BLaER1 (cell line): ENCODE data around the gene RAB3B.
"Not testable (repeated sequence)": the region's sequence is repeated elsewhere in the genome, so short reads cannot be mapped to it uniquely, and the experiment has no call there.

Source experiments
- H3K27ac ChIP-seq: shearing (Covaris generic); formaldehyde crosslinking; 2 replicates; pipeline ENCODE4 v1.8.1; 2022
- H3K27me3 ChIP-seq: shearing (Covaris generic); formaldehyde crosslinking; 2 replicates; pipeline ENCODE4 v1.8.1; 2022
- H3K36me3 ChIP-seq: shearing (Covaris generic); formaldehyde crosslinking; 2 replicates; pipeline ENCODE4 v1.8.1; 2022
- H3K4me1 ChIP-seq: shearing (Covaris generic); formaldehyde crosslinking; 2 replicates; pipeline ENCODE4 v1.8.1; 2022
- H3K4me2 ChIP-seq: shearing (Covaris generic); formaldehyde crosslinking; 2 replicates; pipeline ENCODE4 v1.8.1; 2022
- H3K4me3 ChIP-seq: shearing (Covaris generic); formaldehyde crosslinking; 2 replicates; pipeline ENCODE4 v1.8.1; 2022
- H3K9ac ChIP-seq: shearing (Covaris generic); formaldehyde crosslinking; 2 replicates; pipeline ENCODE4 v1.8.1; 2022
- H3K9me3 ChIP-seq: shearing (Covaris generic); formaldehyde crosslinking; 2 replicates; pipeline ENCODE4 v1.8.1; 2022
- H4K20me1 ChIP-seq: shearing (Covaris generic); formaldehyde crosslinking; 2 replicates; pipeline ENCODE4 v1.8.1; 2022
- Cebpa-rat ChIP-seq: shearing (Covaris generic); IDR thresholded peaks from 2 replicates; pipeline ENCODE4 v1.8.1; 2022

RAB3B gene

DNA sequence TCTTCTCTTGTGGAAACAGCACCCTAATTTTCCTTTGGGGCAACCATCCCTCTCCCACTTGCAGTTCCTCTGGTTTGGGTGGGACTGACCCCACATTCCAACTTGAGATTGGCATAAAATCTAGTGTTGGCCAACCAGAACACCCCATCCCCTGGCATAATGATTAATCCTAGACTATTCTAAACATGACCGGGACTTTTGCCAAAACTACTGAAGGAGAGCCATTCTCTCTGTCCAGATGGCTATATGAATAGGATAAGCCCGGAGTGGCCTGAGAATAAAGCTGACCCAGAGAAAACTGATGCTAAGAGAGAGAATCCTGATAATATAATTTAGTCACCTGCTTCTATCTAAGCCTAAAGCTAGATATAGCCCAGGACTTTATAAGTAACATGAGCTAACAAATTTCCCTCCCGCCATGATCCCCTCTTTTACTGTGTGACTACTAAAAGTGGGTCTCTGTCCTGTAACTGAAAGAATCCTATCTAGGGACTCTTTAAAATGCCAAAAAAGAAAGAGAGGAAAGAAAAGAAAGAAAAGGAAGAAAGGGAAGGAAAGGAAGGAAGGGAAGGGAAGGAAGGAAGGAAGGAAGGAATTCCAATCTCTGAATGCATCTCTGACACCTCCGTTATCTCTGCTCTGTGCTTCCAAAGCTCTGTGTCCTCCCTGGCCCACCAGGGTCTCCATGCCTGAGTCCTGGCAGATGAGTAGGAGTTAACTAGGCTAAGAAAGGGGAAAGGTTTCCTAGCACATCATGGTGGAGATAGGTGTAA lies 84.0 kb downstream of the RAB3B start:
- Histone ChIP-seq H3K9me3 (peaks cover 20% of the 10 kb centered on the region), H3K4me3 (no peak overlapping the region), H3K4me2 (peak overlapping the region; percentile 38)

DNA sequence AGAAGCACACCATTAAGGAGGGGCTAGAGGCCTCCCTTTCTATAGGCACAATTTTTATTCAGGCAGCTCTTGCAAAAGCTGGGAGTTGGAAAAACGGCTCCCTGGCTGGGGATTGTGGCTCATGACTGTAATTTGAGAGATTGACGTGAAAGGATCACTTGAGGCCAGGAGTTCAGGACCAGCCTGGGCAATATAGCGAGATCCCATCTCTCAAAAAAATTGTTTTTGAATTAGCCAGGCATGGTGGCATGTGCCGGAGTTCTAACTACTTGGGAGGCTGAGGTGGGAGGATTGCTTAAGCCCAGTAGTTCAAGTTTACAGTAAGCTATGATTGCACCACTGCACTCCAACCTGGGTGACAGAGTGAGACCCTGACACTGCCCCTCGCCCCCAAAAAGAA lies 88.0 kb downstream of the RAB3B start:
- H3K9me3 ChIP-seq, result peaks cover 20% of the 10 kb centered on the region
- TF ChIP-seq Cebpa-rat, result no peak

More for the DNA sequence above, 84.0 kb downstream of the RAB3B start:
- H3K27ac ChIP-seq, result 0 out of 2 replicates have a peak overlapping the region, but pooled peaks have one; percentile 25
- H4K20me1 ChIP-seq, result no peaks in the 10 kb centered on the region
- H3K36me3 ChIP-seq, result no peaks in the 10 kb centered on the region
- no peaks in the 10 kb centered on the region for H3K27me3 ChIP-seq
- no peak overlapping the region for H3K9ac ChIP-seq
- H3K4me1 ChIP-seq, result peaks cover 24% of the 10 kb centered on the region
- TF ChIP-seq Cebpa-rat, result no peak

DNA sequence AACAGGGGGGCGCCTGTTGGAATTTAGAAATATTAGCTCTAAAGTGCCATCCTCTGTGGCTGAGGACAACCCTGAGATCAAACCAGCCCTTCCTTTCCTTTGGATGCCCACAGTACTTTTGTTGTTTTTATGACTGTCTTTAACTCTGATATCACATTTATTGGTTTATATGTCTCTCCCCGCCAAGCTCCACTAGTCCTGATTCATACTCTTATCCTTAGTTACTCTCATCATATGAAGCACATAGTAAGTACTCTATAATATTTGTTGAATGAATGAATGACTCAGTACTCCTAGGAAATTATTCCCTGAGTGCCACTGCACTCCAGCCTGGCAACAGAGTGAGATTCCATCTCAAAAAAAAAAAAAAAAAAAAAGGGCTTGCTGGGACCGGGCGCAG lies 89.3 kb downstream of the RAB3B start:
- H3K9ac ChIP-seq, result no peak overlapping the region
- no peaks in the 10 kb centered on the region for H3K4me1 ChIP-seq
- H3K9me3 ChIP-seq, result peaks cover 9% of the 10 kb centered on the region
- H3K27me3 ChIP-seq, result no peaks in the 10 kb centered on the region
- no peaks in the 10 kb centered on the region for H4K20me1 ChIP-seq
- no peak overlapping the region for H3K4me2 ChIP-seq
- TF ChIP-seq Cebpa-rat, result no peak
- H3K27ac ChIP-seq, result no peak overlapping the region
- H3K36me3 ChIP-seq, result no peaks in the 10 kb centered on the region
- H3K4me3 ChIP-seq, result no peak overlapping the region

More for the DNA sequence above, 88.0 kb downstream of the RAB3B start:
- no peaks in the 10 kb centered on the region for H3K27me3 ChIP-seq
- H3K4me1 ChIP-seq, result peaks cover 7% of the 10 kb centered on the region
- H4K20me1 ChIP-seq, result no peaks in the 10 kb centered on the region
- no peak overlapping the region for H3K27ac ChIP-seq
- no peak overlapping the region for H3K4me3 ChIP-seq
- H3K9ac ChIP-seq, result no peak overlapping the region
- no peaks in the 10 kb centered on the region for H3K36me3 ChIP-seq
- no peak overlapping the region for H3K4me2 ChIP-seq

DNA sequence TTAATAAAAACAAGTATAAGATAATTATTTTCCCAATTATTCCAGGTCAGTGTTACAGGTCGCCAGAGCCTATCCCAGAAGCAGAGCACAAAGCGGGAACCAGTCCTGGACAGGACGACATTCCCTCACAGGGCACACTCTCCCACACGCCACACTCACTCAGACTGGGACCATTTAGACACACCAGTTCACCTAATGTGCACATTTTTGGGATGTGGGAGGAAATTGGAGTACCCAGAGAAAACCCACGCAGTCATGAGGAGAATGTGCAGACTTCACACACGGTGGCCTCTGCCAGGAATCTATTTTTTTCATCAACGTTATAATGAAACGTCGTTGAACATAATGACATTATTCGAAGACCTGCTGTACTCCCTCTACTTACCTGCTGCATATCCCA lies 91.5 kb downstream of the RAB3B start:
- H3K27me3 ChIP-seq, result no peaks in the 10 kb centered on the region
- H3K27ac ChIP-seq, result no peak overlapping the region
- TF ChIP-seq Cebpa-rat, result no peak
- no peak overlapping the region for H3K9ac ChIP-seq
- H3K4me2 ChIP-seq, result no peak overlapping the region
- H3K36me3 ChIP-seq, result no peaks in the 10 kb centered on the region
- no peak overlapping the region for H3K4me3 ChIP-seq
- H3K9me3 ChIP-seq, result no peaks in the 10 kb centered on the region
- no peaks in the 10 kb centered on the region for H3K4me1 ChIP-seq
- H4K20me1 ChIP-seq, result no peaks in the 10 kb centered on the region

DNA sequence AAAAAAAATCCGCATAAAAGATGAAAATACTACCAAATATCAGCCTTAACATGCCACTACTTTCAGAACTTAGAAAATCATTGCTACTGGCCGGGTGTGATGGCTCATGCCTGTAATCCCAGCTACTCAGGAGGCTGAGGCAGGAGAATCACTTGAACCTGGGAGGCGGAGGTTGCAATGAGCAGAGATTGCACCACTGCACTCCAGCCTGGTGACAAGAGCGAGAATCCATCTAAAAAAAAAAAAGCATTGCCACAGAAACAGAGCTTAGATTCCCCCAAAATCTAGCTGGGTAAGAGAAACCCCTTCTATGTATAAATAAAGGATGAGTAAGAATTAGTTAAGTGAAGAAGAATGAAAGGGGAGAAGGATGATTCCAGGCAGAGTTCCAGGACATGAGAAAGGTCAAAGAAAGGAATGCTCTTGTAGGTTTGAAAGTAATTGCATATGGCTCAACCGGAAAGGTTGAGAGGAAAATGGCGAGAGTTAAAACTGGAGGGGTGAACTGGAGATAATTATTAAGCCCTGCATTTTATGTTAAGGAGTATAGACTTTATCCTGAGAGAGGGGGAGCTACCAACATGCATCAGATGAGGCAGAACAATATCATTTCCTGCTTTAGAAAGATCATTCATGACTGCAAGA lies 92.3 kb downstream of the RAB3B start:
- H3K4me3 ChIP-seq, result no peak overlapping the region
- TF ChIP-seq Cebpa-rat, result no peak

DNA sequence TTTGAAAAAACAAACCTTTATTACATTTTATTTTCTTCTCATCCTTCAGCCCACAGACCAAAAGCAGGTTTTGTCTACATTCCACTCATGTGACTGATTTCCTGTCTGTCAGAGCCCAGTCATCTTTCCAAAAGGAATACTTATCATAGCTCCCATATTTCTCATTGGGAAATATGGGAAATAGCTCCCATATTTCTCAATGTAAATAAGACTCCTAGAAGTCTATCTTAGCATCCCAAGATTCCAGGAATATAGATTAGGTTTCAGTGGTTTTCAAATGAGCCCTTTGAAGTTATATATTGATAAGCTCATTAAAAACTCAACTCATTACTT lies 92.8 kb downstream of the RAB3B start:
- no peaks in the 10 kb centered on the region for H3K36me3 ChIP-seq
- H3K9me3 ChIP-seq, result no peaks in the 10 kb centered on the region
- no peaks in the 10 kb centered on the region for H3K4me1 ChIP-seq
- H4K20me1 ChIP-seq, result no peaks in the 10 kb centered on the region
- no peak overlapping the region for H3K27ac ChIP-seq
- H3K9ac ChIP-seq, result no peak overlapping the region
- H3K4me2 ChIP-seq, result no peak overlapping the region
- TF ChIP-seq Cebpa-rat, result no peak
- no peak overlapping the region for H3K4me3 ChIP-seq
- H3K27me3 ChIP-seq, result no peaks in the 10 kb centered on the region

More for the DNA sequence above, 92.3 kb downstream of the RAB3B start:
- Histone ChIP-seq H3K36me3 (no peaks in the 10 kb centered on the region), H4K20me1 (no peaks in the 10 kb centered on the region), H3K27ac (no peak overlapping the region), H3K4me1 (no peaks in the 10 kb centered on the region), H3K27me3 (no peaks in the 10 kb centered on the region), H3K4me2 (no peak overlapping the region), H3K9ac (no peak overlapping the region), H3K9me3 (no peaks in the 10 kb centered on the region)

DNA sequence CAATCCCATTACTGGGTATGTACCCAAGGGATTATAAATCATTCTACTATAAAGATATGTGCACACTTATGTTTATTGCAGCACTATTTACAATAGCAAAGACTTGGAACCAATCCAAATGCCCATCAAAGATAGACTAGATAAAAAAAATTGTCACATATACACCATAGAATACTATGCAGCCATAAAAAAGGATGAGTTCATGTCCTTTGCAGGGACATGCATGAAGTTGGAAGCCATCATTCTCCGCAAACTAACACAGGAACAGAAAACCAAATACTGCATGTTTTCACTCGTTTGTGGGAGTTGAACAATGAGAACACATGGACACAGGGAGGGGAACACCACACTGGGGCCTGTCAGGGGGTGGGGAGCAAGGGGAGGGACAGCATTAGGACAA lies 95.8 kb downstream of the RAB3B start:
- H3K27me3 ChIP-seq, H3K9ac ChIP-seq, H3K9me3 ChIP-seq, H3K4me1 ChIP-seq, H3K36me3 ChIP-seq, H3K4me3 ChIP-seq, H3K4me2 ChIP-seq, H4K20me1 ChIP-seq, H3K27ac ChIP-seq: not testable (repeated sequence)

DNA sequence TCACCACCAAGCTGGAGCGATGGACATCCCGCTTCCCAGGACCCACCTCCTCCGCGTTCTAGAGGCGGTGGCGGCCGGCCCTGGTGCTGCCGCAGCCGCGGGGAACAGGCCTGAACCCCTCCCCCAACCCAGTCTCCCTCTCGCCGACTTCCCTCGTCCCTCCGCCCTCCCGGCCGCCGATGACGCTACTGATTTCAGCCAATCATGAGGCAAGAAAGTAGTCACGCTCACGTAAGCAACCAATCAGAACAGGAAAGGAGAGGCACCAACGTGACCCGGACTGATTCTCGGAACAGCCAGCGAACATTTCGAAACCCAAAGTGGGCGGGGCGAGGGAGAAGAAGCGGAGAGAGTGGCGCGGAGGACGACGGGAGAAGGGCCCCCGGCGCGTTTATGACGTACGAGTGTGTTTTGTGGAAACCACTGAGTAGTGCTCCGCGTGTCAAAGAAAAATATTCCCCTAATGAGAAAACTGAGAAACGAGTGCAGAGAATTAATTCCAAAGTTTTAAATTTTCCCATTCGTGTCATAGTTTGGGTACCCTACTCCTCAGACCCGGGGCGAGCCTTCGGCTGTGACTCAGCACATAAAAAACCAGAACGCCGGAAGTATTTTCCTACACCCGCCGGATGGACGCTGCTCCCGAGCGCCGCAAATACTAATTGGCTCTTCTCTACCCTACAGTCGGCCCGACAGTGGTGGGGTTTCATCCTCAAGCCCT lies 111.7 kb downstream of the RAB3B start, which contains the start of gene NRDC:
NRDC (minus strand) TSS at position 112 of the 721 bp plus-strand sequence. CDS start 112 bp downstream, outside the sequence.
- Histone ChIP-seq H3K4me2 (peak within 1 kb of the TSS; percentile 94), H3K36me3 (peaks cover 14% of the 10 kb centered on the region), H3K9ac (peak within 1 kb of the TSS; percentile 96), H3K9me3 (no peaks in the 10 kb centered on the region), H3K4me3 (peak within 1 kb of the TSS; percentile 86), H3K27ac (peak within 1 kb of the TSS; percentile 95), H3K4me1 (peaks cover 48% of the 10 kb centered on the region), H3K27me3 (no peaks in the 10 kb centered on the region), H4K20me1 (peaks cover 43% of the 10 kb centered on the region)
- TF ChIP-seq Cebpa-rat, result peak; percentile 84

DNA sequence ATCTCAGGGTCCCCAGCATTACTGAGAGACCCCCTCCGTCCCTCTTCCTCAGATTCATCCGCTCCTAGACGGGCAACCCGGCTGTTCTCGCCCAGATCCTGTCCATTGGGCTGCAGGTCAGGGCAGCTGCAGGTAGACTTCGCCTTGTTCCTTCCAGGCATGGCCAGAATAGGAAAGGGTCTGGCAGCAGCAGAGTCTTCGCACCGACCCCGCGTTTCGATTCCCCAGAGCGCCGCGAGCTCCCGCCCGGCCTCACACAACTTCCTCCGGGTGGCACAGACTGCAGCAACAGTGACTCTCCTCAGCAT lies 112.2 kb downstream of the RAB3B start:
- peak overlapping the region; percentile 86 for H3K4me3 ChIP-seq
- no peak for TF ChIP-seq Cebpa-rat
- H3K27me3 ChIP-seq, result no peaks in the 10 kb centered on the region
- peaks cover 47% of the 10 kb centered on the region for H4K20me1 ChIP-seq
- peaks cover 48% of the 10 kb centered on the region for H3K4me1 ChIP-seq
- peak overlapping the region; percentile 95 for H3K27ac ChIP-seq
- H3K4me2 ChIP-seq, result peak overlapping the region; percentile 94
- H3K9me3 ChIP-seq, result no peaks in the 10 kb centered on the region
- peak overlapping the region; percentile 96 for H3K9ac ChIP-seq
- H3K36me3 ChIP-seq, result peaks cover 17% of the 10 kb centered on the region
